NCI-H446 treated with DMSO at 0.1 percent for 48 hours (cell line): ENCODE results near the gene TRNAU1AP.
"Not testable (repeated sequence)": the region's sequence is repeated elsewhere in the genome, so short reads cannot be mapped to it uniquely, and the experiment has no call there.

Experiments
- DNase-seq: peaks from one replicate; lab custom pipeline; 2025; lab: John Stamatoyannopoulos, UW

Gene TRNAU1AP

DNA sequence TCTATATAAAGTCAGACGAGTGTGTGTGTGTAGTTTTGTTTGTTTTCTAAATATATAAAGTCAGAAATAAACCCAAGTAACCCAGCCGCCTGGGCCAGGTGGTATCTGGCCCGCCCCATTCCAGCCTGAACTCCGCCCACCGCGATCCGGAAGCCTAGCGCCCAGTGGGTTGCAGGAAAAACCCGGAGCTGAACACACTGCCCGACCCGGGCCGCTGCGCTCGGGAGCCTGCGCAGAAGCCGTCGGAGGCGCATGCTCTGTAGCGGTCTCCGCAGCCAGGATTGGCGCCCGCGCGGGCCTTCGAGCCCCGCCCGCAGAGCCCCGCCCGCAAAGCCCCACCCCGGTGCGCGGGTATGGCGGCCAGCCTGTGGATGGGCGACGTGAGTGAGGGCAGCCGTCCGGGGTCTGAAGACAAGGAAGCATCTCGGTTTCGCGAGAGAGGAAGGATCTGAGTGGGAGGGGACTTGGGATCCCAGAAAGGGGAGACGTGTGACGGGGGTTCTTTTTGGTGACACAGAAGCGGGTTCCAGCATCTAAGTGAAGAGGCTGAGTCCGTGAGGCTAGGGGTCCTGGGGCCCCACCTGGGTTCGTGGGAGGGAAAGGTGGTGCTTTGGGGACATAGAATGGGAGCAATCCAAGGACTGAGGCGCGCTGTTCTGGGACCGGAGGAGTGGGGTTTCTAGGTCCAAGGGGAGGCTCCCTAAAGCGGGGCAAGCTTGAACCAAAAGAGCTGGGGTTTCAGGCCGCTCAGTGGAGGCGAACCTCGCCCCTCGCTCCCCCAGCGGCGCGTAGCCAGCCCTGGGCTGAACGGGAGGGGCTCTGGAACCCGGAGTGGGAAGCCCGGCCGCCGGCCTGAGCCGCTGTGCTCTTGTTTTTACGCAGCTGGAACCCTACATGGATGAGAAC is at the start of gene TRNAU1AP:
TRNAU1AP (plus strand) TSS at position 328 of the 906 bp plus-strand sequence; CDS start at position 354, 26 bp downstream.
- peak; percentile 93 for DNase-seq

DNA sequence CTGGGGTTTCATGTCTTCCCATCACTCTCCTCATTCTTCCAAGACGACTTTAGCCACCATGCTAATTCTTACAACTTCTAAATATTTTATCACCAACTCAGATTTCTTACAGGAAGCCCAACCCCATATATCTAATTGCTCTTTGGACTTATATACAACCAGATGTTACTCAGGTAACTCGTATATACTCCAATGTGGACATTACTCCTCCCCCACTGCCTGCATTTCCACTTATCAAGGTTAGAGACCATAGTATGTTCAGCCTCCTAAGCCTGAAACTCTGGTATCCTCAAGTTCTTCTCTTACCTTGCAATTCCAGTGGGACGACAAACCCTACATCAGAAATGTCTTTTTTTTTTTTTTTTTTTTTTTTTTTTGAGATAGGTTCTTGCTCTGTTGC is 49.8 kb upstream of the TRNAU1AP start:
- DNase-seq, result no peak

DNA sequence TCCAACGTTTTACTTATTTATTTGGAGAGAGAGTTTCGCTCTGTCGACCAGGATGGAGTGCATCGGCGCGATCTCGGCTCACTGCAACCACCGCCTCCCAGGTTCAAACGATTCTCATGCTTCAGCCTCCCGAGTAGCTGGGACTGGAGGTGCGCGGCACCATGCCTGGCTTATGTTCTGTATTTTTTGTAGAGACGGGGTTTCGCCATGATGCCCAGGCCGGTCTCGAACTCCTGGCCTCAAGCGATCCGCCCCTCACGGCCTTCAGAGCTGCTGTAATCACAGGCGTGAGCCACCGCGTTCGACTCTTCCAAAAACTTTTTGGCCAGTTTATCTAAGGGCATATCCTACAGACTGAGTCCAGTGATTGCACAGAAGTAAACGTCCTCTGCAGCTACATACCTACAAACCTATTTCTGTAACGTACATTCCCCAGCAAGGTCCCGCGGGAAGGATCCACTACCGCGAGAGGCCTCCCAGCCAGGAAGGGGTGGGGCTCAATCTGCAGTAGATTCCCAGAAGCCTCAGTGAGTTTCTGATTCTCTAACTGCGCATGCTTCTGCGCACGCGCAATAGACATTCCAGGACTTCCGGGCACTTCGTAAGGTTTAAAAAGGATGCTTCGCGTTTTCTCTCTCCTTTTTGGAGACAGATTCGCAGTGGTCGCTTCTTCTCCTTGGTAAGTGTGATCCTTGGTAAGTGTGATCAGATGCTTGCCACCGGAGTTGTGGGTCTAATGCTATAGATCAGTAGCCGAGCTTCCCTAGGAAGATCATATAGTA is 47.3 kb upstream of the TRNAU1AP start, which contains the start of gene RCC1:
RCC1 (plus strand) TSS at position 638 of the 782 bp plus-strand sequence. CDS start 23,824 bp downstream, outside the sequence.
- peak; percentile 98 for DNase-seq

DNA sequence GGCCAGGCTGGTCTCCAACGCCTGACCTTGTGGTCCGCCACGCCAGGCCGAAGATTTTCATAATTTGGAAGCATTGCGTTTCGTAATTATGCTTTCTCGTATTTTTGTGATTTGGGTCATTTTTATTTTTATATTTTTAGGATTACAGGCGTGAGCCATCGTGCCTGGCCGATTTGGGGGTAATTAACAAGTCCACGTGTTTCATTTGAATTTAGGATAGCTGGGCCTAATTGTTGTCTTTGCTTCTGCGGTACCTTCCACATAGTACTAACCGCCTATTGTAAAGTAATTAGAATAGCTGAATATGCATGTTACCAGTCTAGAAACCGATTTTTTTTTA is 46.0 kb upstream of the TRNAU1AP start:
- no peak for DNase-seq

DNA sequence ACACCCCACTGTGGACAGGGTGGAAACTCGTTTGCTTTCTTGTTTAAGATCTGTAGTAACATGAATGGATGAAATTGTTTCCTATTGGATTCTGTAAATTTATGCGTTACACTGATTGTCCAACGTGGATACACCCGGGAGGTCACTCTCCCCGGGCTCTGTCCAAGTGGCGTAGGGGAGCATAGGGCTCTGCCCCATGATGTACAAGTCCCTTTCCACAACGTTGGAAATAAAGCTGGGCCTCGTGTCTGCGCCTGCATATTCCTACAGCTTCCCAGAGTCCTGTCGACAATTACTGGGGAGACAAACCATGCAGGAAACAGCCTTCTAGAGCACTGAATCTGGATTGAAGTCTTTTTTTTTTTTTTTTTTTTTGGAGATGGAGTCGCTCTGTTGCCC is 45.6 kb upstream of the TRNAU1AP start:
- DNase-seq, result no peak

DNA sequence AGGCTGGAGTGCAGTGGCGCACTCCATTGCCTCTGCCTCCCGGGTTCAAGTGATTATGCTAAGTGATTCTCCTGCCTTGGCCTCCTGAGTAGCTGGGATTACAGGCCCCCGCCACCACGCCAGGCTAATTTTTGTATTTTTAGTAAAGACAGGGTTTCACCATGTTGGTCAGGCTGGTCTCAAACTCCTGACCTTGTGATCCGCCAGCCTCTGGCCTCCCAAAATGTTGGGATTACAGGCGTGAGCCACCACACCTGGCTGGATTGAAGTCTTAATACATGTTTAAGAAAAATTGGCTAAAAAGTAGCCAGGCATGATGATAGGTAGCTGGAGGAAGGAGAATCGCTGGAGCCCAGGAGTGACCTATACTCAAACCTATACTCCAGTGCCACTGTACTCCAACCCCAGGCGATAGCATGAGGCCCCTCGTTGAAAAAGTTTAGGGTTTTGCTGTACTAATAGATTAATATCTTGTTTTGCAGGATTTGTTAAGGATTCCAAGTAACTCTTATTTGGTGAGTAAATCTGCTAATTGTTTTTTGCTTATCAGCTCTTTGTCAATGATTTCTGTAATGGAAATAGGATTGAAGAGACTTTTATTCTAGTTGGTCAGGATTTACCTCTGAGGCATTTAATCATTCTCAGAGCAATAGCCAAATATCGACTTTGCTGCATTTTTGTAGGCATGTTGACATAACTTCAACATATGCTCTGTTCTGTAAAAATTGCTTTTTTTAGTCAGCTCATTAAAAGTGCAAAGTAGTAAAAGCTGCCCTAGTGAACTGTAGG is 45.0 kb upstream of the TRNAU1AP start:
- DNase-seq, result no peak

DNA sequence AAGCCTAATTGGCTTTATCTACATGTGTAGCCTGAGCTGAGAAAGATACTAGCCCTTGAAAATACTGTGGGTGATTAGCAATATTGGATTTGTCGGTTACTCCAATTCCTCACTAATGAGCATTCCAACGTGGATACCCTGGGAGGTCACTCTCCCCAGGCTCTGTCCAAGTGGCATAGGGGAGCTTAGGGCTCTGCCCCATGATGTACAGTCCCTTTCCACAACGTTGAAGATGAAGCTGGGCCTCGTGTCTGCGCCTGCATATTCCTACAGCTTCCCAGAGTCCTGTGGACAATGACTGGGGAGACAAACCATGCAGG is 44.5 kb upstream of the TRNAU1AP start:
- no peak for DNase-seq

DNA sequence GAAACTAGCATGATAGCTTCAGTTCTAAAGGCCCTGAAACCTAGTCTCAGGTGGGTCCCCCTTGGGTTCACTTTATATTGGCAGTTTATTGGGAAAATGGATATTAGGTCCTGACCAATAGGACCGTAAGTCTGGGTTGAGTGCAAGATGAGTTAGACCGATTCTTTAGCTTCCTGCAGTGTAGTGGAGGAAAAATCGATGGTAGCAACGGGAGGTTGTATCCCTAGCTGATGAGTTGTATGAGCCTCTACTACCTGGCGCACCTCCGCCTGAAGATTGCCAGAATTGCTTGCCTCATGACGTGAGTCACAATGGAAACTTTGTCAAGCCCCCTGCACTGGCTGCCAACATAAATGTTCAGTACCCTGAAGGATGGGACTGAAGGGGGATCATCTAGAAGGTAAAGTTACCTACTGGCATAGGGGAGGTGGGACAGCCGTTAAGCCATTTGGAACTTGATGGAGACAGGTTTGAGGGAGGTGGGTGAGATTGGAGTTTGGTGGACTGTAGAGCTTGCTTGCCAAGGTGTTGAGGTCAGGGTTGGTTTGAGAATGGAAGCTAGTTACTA is 43.1 kb upstream of the TRNAU1AP start:
- DNase-seq, result no peak

DNA sequence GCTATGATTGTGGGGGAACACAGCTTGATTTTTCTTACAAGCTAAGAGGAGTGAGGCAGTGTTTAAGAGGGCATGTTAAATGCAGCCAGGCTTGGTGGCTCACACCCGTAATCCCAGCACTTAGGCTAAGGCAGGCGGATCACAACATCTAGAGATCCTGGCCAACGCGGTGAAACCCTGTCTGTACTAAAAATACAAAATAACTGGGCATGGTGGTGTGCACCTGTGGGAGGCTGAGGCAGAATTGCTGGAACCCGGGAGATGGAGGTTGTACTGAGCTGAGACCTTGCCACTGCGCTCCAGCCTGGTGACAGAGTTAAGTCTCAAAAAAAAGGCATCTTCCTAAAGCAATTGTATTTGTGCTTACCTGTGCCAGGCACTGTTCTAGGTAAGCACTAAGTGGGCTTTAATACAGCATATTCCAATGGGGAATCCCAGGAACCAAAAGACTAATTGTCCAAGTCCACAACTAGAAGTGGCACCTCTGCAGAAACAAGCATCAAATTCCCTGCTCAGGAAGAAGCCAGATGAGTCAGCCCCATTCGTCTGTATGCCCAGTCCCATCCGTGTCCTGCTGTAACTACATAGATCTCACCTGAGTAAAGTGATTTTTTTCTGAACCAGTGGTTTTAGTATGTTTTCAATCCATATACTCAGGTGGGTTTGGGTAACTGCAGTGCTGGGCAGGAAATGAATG is 42.5 kb upstream of the TRNAU1AP start:
- DNase-seq, result no peak

DNA sequence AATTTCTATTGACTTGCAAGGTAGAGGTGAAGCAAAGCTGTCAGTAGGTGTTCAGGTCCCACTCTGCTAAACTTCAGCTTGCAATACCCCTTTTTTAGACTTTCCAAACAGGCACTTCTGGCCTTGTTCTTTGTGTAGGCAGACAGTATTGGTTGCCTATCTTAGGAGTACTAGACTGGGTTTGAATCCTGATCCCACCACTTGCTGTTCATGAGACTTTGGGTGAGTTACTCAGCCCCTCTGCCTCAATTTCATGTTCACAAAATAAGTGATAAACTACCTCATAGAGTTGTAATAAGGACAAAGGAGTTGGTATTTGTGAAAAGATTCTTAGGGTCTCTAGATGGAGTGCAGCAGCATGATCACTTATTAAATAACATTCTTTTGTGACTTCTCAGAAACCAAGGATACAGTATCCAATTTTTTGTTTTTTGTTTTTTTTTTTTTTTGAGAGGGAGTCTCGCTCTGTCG is 41.9 kb upstream of the TRNAU1AP start:
- DNase-seq, result no peak

DNA sequence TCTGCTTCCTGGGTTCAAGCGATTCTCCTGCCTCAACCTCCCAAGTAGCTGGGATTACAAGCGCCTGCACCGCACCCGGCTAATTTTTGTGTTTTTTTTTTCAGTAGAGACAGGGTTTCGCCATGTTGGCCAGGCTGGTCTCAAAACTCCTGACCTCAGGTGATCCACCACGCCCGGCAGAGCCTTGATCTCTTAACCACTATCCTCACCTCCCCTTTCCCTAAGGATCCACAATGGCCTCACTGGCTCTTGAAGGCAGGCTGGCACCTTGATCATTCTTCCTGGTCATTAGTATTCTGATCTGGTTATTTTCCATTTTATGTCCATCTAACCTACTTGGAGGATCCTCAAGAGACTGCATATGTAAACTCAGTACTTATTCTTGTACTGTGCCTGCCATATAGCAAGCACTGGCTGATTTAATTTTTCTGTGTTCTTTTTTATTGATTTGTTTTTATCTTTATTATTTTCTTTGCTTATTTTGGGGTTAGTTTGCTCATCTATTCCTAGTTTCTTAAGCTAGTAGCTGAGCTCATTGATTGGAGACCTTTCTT is 40.8 kb upstream of the TRNAU1AP start:
- no peak for DNase-seq

DNA sequence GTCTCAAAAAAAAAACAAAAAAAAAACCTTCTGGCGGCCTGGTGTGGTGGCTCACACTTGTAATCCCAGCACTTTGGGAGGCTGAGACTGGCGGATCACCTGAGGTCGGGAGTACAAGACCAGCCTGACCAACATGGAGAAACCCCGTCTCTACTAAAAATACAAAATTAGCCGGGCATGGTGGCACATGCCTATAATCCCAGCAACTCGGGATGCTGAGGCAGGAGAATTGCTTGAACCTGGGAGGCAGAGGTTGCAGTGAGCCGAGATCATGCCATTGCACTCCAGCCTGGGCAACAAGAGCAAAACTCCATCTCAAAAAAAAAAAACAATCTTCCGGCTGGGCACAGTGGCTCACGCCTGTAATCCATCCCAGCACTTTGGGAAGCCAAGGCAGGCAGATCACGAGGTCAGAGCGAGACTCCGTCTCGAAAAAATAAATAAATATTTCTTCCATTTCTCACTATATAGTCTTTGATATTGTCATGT is 38.4 kb upstream of the TRNAU1AP start:
- not testable (repeated sequence) for DNase-seq

DNA sequence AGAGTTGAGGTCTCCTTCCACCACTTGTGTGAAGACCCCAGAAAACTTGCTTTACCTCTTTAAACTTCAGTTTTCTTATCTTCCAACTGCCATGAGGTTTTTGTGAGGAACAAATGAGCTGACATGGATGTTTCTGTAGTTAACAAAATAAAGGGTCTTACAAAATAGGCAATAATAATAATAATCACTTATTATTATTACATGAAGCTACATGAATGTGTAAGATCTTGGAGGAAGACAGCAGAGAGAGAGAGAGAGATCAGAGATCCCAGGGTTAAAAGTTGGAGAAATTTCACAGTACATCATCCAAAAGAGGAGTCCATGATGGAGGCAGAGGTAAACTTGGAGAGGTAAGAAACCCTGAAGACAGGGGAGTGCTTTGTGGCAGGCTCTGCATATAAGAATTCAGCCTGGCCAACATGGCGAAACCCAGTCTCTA is 36.3 kb upstream of the TRNAU1AP start:
- no peak for DNase-seq

DNA sequence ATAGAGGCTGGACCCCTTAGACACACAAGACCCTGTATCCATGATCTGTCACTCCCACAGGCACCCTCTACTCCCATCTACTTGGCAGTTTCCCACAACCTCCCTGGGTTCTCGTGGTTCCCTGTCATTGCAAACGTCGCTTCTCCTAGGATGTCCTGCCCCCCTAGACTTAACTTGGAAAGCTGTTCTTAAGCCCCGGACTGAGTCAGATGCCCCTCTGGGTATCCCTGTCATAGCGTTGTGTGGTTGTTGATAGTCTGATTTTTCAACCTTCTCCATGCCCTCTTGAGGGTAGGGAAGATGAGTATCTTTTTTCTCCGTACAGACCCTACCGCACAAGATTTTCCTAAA is 35.3 kb upstream of the TRNAU1AP start:
- peak; percentile 65 for DNase-seq

DNA sequence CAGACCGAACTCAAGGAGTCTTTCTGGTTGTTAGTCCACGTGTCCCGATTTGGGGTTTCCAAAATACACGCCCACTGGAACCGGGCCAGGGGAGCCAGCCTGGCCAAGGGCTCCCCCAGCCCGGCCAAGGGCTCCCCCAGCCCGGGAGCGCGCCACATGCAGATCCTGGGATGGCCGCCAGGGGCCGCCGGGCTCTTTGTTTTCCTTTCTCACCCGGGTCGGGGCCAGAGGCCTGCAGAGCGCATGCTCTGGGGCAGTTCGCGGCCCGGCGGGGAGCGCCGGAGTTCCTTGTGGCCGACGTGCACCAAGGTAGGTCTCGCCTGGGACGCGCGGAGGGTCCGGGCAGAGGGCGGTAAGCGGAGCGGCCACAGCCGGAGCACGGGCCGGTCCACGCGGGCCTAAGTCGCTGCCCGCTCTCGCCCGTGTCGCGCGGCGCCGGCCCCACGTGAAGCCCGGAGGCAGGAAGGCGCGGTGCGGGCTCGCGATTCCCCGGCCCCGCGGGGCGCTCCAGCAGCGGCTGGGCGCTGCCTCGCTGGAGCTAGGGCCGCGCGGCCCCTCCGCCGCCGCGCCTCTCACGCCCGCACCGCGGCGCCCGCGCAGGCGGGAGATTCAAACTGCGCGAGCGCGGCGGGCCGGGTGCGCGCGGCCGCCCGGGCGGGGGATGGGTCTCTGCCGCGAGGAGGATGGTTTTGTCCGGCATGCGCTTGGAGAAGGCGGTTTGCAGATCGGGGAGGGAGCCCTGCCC is 34.7 kb upstream of the TRNAU1AP start:
- peak; percentile 66 for DNase-seq

DNA sequence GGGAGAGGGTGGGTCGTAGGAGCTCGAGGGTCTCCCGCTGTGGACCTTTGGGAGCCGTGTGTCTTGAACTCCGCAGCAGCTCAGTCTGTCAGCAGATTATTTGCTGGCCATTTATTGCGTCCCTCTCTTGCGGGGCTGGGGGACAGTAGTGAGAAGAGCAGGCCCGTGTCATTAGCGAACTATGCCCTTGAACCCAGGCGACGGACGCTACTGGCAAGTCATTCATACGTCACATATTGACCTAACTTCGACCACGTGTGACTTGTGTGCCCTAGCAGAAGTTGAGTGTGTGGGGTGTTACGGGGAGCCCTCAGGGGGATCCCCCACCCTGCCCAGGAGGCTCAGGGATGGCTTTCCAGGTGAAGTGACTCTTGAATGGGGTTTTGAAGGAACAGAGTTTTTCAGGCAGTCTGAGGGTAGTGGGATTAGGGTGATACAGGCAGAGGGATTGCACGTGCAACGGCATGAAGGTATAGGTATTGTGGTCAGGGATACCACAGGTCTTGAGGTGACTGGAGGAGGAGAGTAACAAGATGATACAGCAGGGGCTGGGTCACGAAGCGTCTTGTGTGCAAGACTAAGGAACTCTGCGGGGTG is 34.0 kb upstream of the TRNAU1AP start:
- DNase-seq, result no peak

DNA sequence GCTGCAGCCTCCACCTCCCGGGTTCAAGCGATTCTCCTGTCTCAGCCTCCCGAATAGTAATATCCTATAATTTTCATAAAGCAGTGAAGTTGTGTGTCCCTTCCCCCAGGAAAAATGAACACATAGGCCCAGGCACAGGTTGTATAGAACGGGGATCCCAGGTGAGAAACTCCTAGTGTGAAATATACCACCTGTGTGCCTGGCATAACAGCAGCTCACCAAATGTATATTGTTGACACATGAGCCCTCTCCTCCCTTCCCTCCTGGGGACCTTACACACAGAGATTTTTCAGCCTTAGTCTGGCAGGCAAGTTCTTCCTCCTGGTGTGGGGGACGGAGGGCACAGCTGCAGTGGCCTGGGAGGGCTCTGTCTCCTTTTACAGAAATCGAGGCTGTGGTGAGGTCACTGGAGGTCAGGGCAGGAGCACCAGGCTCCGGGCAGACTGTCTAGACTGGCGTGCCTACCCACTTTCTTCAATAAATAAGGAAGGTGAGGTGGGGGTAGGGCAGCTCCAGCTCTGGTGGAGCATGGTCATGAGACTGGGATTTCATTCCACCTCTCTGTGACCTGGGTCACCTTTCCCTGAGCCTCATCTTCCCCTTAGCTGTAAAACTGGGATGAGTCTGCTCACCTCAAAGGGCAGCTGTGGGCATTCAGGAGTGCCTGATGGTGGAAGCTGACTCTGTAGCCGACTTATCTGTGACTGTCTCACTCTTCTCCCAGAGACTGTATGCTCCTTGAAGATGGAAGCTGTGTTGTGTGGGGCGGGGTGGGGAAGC is 32.7 kb upstream of the TRNAU1AP start:
- DNase-seq, result no peak

DNA sequence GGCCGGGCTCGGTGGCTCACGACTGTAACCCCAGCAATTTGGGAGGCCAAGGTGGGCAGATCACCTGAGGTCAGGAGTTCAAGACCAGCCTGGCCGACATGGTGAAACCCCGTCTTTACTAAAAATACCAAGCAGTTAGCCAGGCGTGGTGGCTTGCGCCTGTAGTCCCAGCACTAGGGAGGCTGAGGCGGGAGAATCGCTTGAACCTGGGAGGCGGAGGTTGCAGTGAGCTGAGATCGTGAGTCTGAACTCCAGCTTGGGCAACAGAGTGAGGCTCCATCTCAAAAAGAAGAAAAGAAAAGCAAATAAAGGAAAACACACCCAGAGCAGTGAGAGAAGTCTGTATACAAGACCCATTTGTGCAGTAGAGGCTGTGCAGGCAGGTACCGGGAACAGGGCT is 32.1 kb upstream of the TRNAU1AP start:
- not testable (repeated sequence) for DNase-seq
